HepG2 (cell line): ENCODE results near the gene DCTN2. TPM values are rescaled to one million over a fixed set of nuclear protein-coding genes. Genes with fewer than 3 reads are reported as not detected.

Source experiments
- ATAC-seq: fragments of 200-7000 bp; cut with Tn5 transposase; 3 replicates; pipeline ENCODE4 v1.9.1; 2020; ENCODE audit warnings: mild to moderate bottlenecking, moderate library complexity
- BruUV-seq: library from RNA; stranded (reverse); fragments of 400-500 nt; replicated peaks from 2 replicates; lab custom pipeline; 2021; lab: Mats Ljungman, UMichigan
- CTCF ChIA-PET: fragments of 300-600 bp; formaldehyde crosslinking; extraction: SDS; loops from one replicate; lab custom pipeline; 2021; ENCODE audit warnings: low total read pairs, inconsistent platforms, low intra/inter-chr PET ratio; lab: Yijun Ruan, JAX
- POLR2A ChIA-PET: fragments of 350-600 bp; sonication (Branson Sonifier 250); formaldehyde crosslinking; loops from one replicate; lab custom pipeline; 2020; ENCODE audit warnings: antibody characterized with exemption, inconsistent platforms; lab: Yijun Ruan, JAX
- DNase-seq: peaks from one replicate; pipeline ENCODE4 v3.0.0-alpha.2; 2015; ENCODE audit warnings: low spot score
- FAIRE-seq: peaks from 3 replicates; lab custom pipeline; 2011; peaks lifted over from hg19 to GRCh38; lab: Jason Lieb, UNC
- H2AFZ ChIP-seq: one replicate; pipeline ENCODE4 v1.6.1; 2011; ENCODE audit warnings: low read length, inconsistent platforms
- H3K27ac ChIP-seq: fragments of 300-600 bp; 3 replicates; pipeline ENCODE4 v1.8.0; 2011; ENCODE audit warnings: mixed run types, mild to moderate bottlenecking, mixed read lengths, low read length, inconsistent platforms; ENCODE audit not compliant: insufficient read depth; ENCODE audit errors: extremely low read length
- H3K27me3 ChIP-seq, 2 experiments: fragments of 200-600 bp in 1 of 2; 2 replicates in 1 of 2; 3 replicates in 1 of 2; pipeline versions ENCODE4 v1.6.0 to v1.8.0; 2011; ENCODE audit warnings: low read length in 2 of 2, mild to moderate bottlenecking in 2 of 2, moderate library complexity in 2 of 2, inconsistent platforms in 1 of 2; ENCODE audit not compliant: insufficient read depth in 2 of 2, control insufficient read depth in 1 of 2
- H3K36me3 ChIP-seq, 2 experiments: fragments of 200-600 bp in 1 of 2; replicated peaks in 1 of 2; 2 replicates in 1 of 2; 3 replicates in 1 of 2; pipeline versions ENCODE4 v1.5.1 to v1.8.0; 2011; ENCODE audit warnings: low read length in 2 of 2, inconsistent platforms in 1 of 2; ENCODE audit not compliant: insufficient read depth in 2 of 2, control insufficient read depth in 1 of 2
- H3K4me1 ChIP-seq: 2 replicates; pipeline ENCODE4 v1.5.1; 2012; ENCODE audit warnings: low read length, inconsistent platforms; ENCODE audit not compliant: insufficient read depth
- H3K4me2 ChIP-seq: 2 replicates; pipeline ENCODE4 v1.6.0; 2011; ENCODE audit warnings: low read depth, low read length, inconsistent platforms
- H3K4me3 ChIP-seq, 3 experiments: fragments of 200-600 bp in 1 of 3; sonication (generic), shearing (Covaris generic) in 1 of 3; replicated peaks in 1 of 3; 2 replicates each; pipeline ENCODE4 v1.5.1; 2011 to 2016; ENCODE audit warnings: low read length in 3 of 3, inconsistent platforms in 2 of 3, low read depth in 2 of 3, mild to moderate bottlenecking in 2 of 3, control low read depth in 1 of 3, mixed read lengths in 1 of 3; ENCODE audit not compliant: insufficient read depth in 1 of 3
- H3K79me2 ChIP-seq: one replicate; pipeline ENCODE4 v1.6.1; 2011; ENCODE audit warnings: low read length, inconsistent platforms; ENCODE audit not compliant: insufficient read depth
- H3K9ac ChIP-seq: 2 replicates; pipeline ENCODE4 v1.6.0; 2011; ENCODE audit warnings: mild to moderate bottlenecking, low read depth, low read length, inconsistent platforms; ENCODE audit not compliant: insufficient read depth
- H3K9me3 ChIP-seq: 2 replicates; pipeline ENCODE4 v1.5.1; 2012; ENCODE audit warnings: mild to moderate bottlenecking, low read length
- H4K20me1 ChIP-seq: 2 replicates; pipeline ENCODE4 v1.6.0; 2011; ENCODE audit warnings: inconsistent platforms, mild to moderate bottlenecking, low read length, moderate library complexity; ENCODE audit not compliant: insufficient read depth
- ARID2 ChIP-seq: sonication (generic); formaldehyde crosslinking; IDR thresholded peaks from 2 replicates; pipeline ENCODE4 v1.8.1; 2022; ENCODE audit warnings: mild to moderate bottlenecking, missing genetic modification reagents, borderline replicate concordance
- ATF2 ChIP-seq: sonication (generic); formaldehyde crosslinking; IDR thresholded peaks from 2 replicates; pipeline ENCODE4 v1.4.0; 2020; ENCODE audit warnings: missing genetic modification reagents
- BORCS8-MEF2B ChIP-seq: sonication (generic); formaldehyde crosslinking; IDR thresholded peaks from 2 replicates; pipeline ENCODE4 v1.8.0; 2022; ENCODE audit warnings: mild to moderate bottlenecking, missing genetic modification reagents
- CHCHD3 ChIP-seq: sonication (generic); formaldehyde crosslinking; IDR thresholded peaks from 2 replicates; pipeline ENCODE4 v1.8.0; 2022; ENCODE audit warnings: mild to moderate bottlenecking, missing genetic modification reagents, moderate library complexity
- FOSL2 ChIP-seq: sonication (generic); formaldehyde crosslinking; IDR thresholded peaks from 2 replicates; pipeline ENCODE4 v1.4.0; 2020; ENCODE audit warnings: missing genetic modification reagents
- PAF1 ChIP-seq: IDR thresholded peaks from 2 replicates; pipeline ENCODE4 v1.6.1; 2016; ENCODE audit warnings: missing genetic modification reagents, missing compliant biosample characterization
- POLR2A ChIP-seq, 2 experiments: IDR thresholded peaks; 2 replicates each; pipeline ENCODE4 v1.6.1; 2011; ENCODE audit warnings: low read depth in 2 of 2, low read length in 2 of 2, mild to moderate bottlenecking in 1 of 2, moderate library complexity in 1 of 2; ENCODE audit not compliant: insufficient read depth in 1 of 2
- POLR2AphosphoS5 ChIP-seq: IDR thresholded peaks from 2 replicates; pipeline ENCODE4 v1.6.1; 2012; ENCODE audit warnings: low read depth, low read length
- POLR2G ChIP-seq: fragments of 200-400 bp; formaldehyde crosslinking; IDR thresholded peaks from 2 replicates; pipeline ENCODE4 v1.6.1; 2018; ENCODE audit warnings: mild to moderate bottlenecking, low read depth, low read length, moderate library complexity
- RBFOX2 ChIP-seq: fragments of 200-400 bp; formaldehyde crosslinking; IDR thresholded peaks from 2 replicates; pipeline ENCODE4 v1.6.1; 2017; ENCODE audit warnings: low read depth, mild to moderate bottlenecking, low read length
- RBM22 ChIP-seq: fragments of 200-400 bp; formaldehyde crosslinking; optimal IDR thresholded peaks from 2 replicates; pipeline ENCODE3; 2017; ENCODE audit warnings: mild to moderate bottlenecking, low read length, moderate library complexity
- SNRNP70 ChIP-seq: fragments of 200-400 bp; formaldehyde crosslinking; IDR thresholded peaks from 2 replicates; pipeline ENCODE4 v1.6.1; 2017; ENCODE audit warnings: mild to moderate bottlenecking, low read depth, low read length, moderate library complexity
- SOX13 ChIP-seq, 3 experiments: fragments of 450-650 bp in 1 of 3; sonication (generic) in 1 of 3; formaldehyde crosslinking in 1 of 3; IDR thresholded peaks in 2 of 3; conservative IDR thresholded peaks in 1 of 3; 2 replicates each; pipeline versions ENCODE4 v1.5.0 to v1.6.1; 2016 to 2020; ENCODE audit warnings: antibody characterized with exemption in 1 of 3, mild to moderate bottlenecking in 1 of 3, missing compliant biosample characterization in 1 of 3, missing genetic modification reagents in 1 of 3, moderate library complexity in 1 of 3
- SSRP1 ChIP-seq: IDR thresholded peaks from 2 replicates; pipeline ENCODE4 v1.6.1; 2016; ENCODE audit warnings: control low read depth
- ZNF274 ChIP-seq: sonication (generic); formaldehyde crosslinking; IDR thresholded peaks from 2 replicates; pipeline ENCODE4 v1.5.1; 2020; ENCODE audit warnings: mild to moderate bottlenecking, missing genetic modification reagents
- ZNF543 ChIP-seq: sonication (generic); formaldehyde crosslinking; IDR thresholded peaks from 2 replicates; pipeline ENCODE4 v1.4.0; 2020; ENCODE audit warnings: mild to moderate bottlenecking, missing genetic modification reagents
- ZNF83 ChIP-seq: sonication (generic); formaldehyde crosslinking; IDR thresholded peaks from 2 replicates; pipeline ENCODE4 v1.4.0; 2020; ENCODE audit warnings: missing genetic modification reagents, mild to moderate bottlenecking, borderline replicate concordance
- WGBS: methylation state at CpG from one replicate; pipeline ENCODE4 v1.1.6; 2017; ENCODE audit warnings: low lambda C conversion rate; 5-methylcytosine and 5-hydroxymethylcytosine counted together
- in situ Hi-C: cut with HindIII; loops from 2 replicates; pipeline ENCODE4 v1.10.0; 2017; ENCODE audit warnings: low pct_unique_long_range_greater_than_20kb; ENCODE audit not compliant: extremely low pct_ligation_motif_present
- intact Hi-C: fragments of 100-400 bp; cut with micrococcal nuclease; formaldehyde crosslinking; loops from one replicate; pipeline ENCODE4 v1.10.0; 2022; ENCODE audit not compliant: unreplicated experiment
- polyA plus RNA-seq, 8 experiments: library from polyadenylated mRNA; depleted of rRNA in 3 of 8; stranded (reverse) in 7 of 8; unstranded in 1 of 8; fragments of >200 nt; fragmentation: Illumina TruSeq in 4 of 8; extraction: Trizol in 4 of 8; gene quantifications; 2 replicates each; pipeline versions ENCODE4 v1.2.1 to v1.2.3, GENCODE V29; 2011 to 2016; ENCODE audit warnings: low read depth in 4 of 8, missing spikeins in 1 of 8, mixed read lengths in 1 of 8; ENCODE audit not compliant: insufficient read depth in 1 of 8
- total RNA-seq, 5 experiments: library from RNA; depleted of rRNA; stranded (reverse); fragments of >200 nt; fragmentation: Illumina TruSeq; extraction: Trizol; gene quantifications; 2 replicates each; pipeline ENCODE4 v1.2.3, GENCODE V29; 2016; ENCODE audit warnings: low read depth in 1 of 5

DCTN2 gene
- total and polyA plus RNA-seq, 2 of the 13 experiments (the other 11 are each of a cell fraction or from before 2014, with no cell fraction given), result 72.0 to 77.4 TPM

- no peak overlapping the region for H3K9ac ChIP-seq
- 88% methylated on average over 1 of the region's 1 CpG for WGBS
- H3K4me2 ChIP-seq, result no peak overlapping the region
- in situ Hi-C loops (no loop called here), intact Hi-C loops (no loop called here)
- H3K27ac ChIP-seq, result no peak overlapping the region
- CTCF ChIA-PET, result no interaction called here
- no peaks in the 10 kb centered on the region for H3K9me3 ChIP-seq
- no TSS peak for BruUV-seq
- no peaks in the 10 kb centered on the region; a peak in 1 of 5 replicates for H3K27me3 ChIP-seq
- peaks cover 35% of the 10 kb centered on the region for H4K20me1 ChIP-seq
- POLR2A ChIA-PET, result interaction anchor here (0.7 to 7.8 kb wide), 10 partner anchors 11 to 115 kb away, joined by 3 to 90 read pairs (median 4); partner anchors contain the start of genes B4GALNT1, DCTN2, INHBC and INHBE
- TF ChIP-seq FOSL2 (CRISPR knock-in tag) (0 out of 2 replicates have a peak, but pooled peaks have one; percentile 9), SOX13 (IDR thresholded peaks at IDR 0.05) (no peak), SOX13 (CRISPR knock-in tag; conservative IDR thresholded peaks at IDR 0.05 in 1 of 2, IDR thresholded peaks at IDR 0.05 in 1 of 2) (no peak), POLR2A (IDR thresholded peaks at IDR 0.05; ENCODE audit: insufficient read depth in 1 of 2, low read depth in 2 of 2, low read length in 2 of 2) (peak in 1 of 2 experiments; percentile 38; a peak in 2 of 4 replicates), RBFOX2 (peak; percentile 66), POLR2AphosphoS5 (peak; percentile 50), PAF1 (peak; percentile 70; the same call in 1 of the 2 replicates), POLR2G (peak; percentile 13; the same call in 1 of the 2 replicates), ZNF274 (CRISPR knock-in tag) (no peak)
- H3K36me3 ChIP-seq, result peaks cover 22 to 52% of the 10 kb centered on the region in 2 experiments
- H2AFZ ChIP-seq, result no peak overlapping the region
- ATAC-seq (no peak), DNase-seq (no peak), FAIRE-seq (no peak)
- H3K4me1 ChIP-seq, result peaks cover 31% of the 10 kb centered on the region
- H3K79me2 ChIP-seq, result peaks cover 24% of the 10 kb centered on the region
- no peak overlapping the region for H3K4me3 ChIP-seq
Measured at GRCh38 chr12:57517187-57517586, 29.8 kb downstream of the DCTN2 start.

- BruUV-seq, result no TSS peak
- 95% methylated on average over 11 of the region's 11 CpGs for WGBS
- FAIRE-seq (no peak), ATAC-seq (no peak), DNase-seq (no peak)
- POLR2A ChIA-PET, result interaction anchor here (0.7 to 7.8 kb wide), 12 partner anchors 8 to 116 kb away, joined by 3 to 90 read pairs (median 4); partner anchors contain the start of genes B4GALNT1, DCTN2, INHBC and INHBE
- in situ Hi-C loops, result no loop called here
- intact Hi-C loops, result no loop called here
- H3K36me3 ChIP-seq, result peaks cover 26 to 57% of the 10 kb centered on the region in 2 experiments
- peaks cover 35% of the 10 kb centered on the region for H4K20me1 ChIP-seq
- H3K9me3 ChIP-seq, result no peaks in the 10 kb centered on the region
- peaks cover 24% of the 10 kb centered on the region for H3K79me2 ChIP-seq
- no peak overlapping the region for H3K4me3 ChIP-seq
- H2AFZ ChIP-seq, result no peak overlapping the region
- peaks cover 26% of the 10 kb centered on the region for H3K4me1 ChIP-seq
- H3K9ac ChIP-seq, result no peak overlapping the region
- H3K4me2 ChIP-seq, result no peak overlapping the region
- H3K27me3 ChIP-seq, result no peaks in the 10 kb centered on the region; a peak in 1 of 5 replicates
- H3K27ac ChIP-seq, result no peak overlapping the region
- CTCF ChIA-PET, result no interaction called here
- peak in 1 of 2 experiments; percentile 13; a peak in 2 of 4 replicates for TF ChIP-seq POLR2A (IDR thresholded peaks at IDR 0.05; ENCODE audit: insufficient read depth in 1 of 2, low read depth in 2 of 2, low read length in 2 of 2)
- TF ChIP-seq ZNF83 (CRISPR knock-in tag), result no peak
- TF ChIP-seq SNRNP70, result no peak
- no peak for TF ChIP-seq ATF2 (CRISPR knock-in tag)
- peak; percentile 20; the same call in 1 of the 2 replicates for TF ChIP-seq SSRP1
- peak; percentile 55 for TF ChIP-seq RBM22
- no peak for TF ChIP-seq ZNF543 (CRISPR knock-in tag)
- TF ChIP-seq ARID2 (CRISPR knock-in tag), result 0 out of 2 replicates have a peak, but pooled peaks have one; percentile 20
- TF ChIP-seq CHCHD3, result no peak
- TF ChIP-seq BORCS8-MEF2B, result 0 out of 2 replicates have a peak, but pooled peaks have one; percentile 19
Measured at GRCh38 chr12:57516617-57517153, 30.3 kb downstream of the DCTN2 start.
